HG02884 (cell line): ENCODE data around the gene ZNF592.
A peak's percentile ranks its signal among the peaks of the same experiment; 100 is the strongest.
"Not testable (repeated sequence)": the region's sequence is repeated elsewhere in the genome, so short reads cannot be mapped to it uniquely, and the experiment has no call there.

Experiments used
- ATAC-seq: cut with Tn5 transposase; IDR thresholded peaks from one replicate; pipeline ENCODE4 v1.9.1; 2021; ENCODE audit warnings: mild to moderate bottlenecking, moderate library complexity; ENCODE audit not compliant: unreplicated experiment

Gene ZNF592

DNA sequence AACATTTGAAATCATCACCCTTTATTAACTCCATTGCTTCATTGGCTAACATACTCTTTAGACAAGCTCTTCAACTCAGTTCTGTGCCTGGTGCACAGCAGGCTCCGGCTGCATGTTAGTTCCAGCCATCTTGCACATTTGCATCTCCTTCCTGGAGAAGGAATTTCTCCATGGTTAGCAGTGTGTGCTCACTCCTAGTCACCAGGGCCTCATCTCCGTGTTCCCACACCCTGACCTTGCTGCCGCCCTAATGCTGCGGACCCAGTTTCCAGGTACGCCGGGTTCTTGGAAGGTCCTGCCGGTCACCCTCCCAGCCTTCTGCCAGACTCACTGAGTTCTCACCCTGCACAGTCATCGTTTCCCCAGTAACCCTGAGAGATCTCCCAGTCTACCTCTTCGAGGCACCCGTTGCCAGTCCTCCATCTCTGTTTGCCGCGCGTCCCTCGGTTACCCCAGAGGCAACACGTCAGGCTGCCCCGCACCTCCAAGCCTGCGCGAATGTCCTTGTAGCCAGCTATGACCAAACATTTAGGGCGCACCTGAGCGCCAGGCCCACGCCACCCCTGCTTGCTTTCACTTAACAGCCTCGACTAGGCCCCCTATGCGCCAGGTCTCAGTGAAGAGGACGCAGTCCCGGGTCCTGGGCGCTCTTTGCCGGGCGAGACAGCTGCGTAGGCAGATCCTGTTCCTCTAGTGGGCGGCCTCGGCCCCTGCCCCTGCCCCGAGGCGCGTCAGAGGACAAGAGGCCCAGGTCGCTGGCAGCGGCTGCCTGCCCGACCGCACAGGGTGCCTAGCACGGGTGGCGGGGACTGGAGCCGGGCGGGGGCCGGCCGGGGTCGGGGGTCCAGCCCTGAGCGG is 747 bp upstream of the ZNF592 start:
- ATAC-seq = peak; percentile 35

GRCh38 chr15:84749111-84749991 is 959 bp downstream of the ZNF592 start:
- ATAC-seq = no peak

GRCh38 chr15:84750583-84751092 is 2.2 kb downstream of the ZNF592 start:
- ATAC-seq = peak; percentile 30

- ATAC-seq = not testable (repeated sequence)
Measured at GRCh38 chr15:84751721-84752120, 3.3 kb downstream of the ZNF592 start.

GRCh38 chr15:84752195-84752594 is 3.8 kb downstream of the ZNF592 start:
- no peak for ATAC-seq

DNA sequence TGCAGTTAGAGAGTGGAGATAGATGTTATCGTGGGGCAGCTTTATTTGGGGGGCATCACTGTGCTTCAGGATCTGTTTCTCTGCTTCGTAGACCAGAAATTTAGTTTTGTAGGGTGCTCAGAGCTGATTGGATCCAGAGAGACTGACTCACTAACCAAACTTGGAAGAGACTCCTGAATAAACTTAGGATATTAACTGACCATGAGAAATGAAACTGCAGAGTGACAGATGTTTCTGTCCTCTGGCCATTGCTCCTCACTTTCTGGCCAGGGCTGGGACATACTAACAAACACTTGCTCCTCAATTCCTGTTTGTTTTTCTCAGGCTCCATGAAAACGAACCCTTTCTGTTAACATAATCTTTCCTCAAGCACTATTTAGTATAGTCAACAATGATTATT is 4.3 kb downstream of the ZNF592 start:
- no peak for ATAC-seq

DNA sequence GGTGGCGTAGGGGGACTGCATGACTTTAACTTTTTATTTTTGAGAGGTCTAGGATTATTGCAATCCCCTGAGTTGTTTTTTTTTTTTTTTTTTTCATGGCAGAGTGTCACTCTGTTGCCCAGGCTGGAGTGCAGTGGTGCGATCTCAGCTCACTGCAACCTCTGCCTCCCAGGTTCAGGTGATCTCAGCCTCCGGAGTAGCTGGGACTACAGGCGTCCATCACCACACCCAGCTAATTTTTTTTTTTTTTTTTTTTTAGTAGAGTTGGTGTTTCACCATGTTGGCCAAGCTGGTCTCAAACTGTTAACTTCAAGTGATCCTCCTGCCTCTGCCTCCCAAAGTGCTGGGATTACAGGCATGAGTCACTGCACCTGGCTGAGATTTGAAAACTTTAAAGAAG is 6.5 kb downstream of the ZNF592 start:
- ATAC-seq = not testable (repeated sequence)

DNA sequence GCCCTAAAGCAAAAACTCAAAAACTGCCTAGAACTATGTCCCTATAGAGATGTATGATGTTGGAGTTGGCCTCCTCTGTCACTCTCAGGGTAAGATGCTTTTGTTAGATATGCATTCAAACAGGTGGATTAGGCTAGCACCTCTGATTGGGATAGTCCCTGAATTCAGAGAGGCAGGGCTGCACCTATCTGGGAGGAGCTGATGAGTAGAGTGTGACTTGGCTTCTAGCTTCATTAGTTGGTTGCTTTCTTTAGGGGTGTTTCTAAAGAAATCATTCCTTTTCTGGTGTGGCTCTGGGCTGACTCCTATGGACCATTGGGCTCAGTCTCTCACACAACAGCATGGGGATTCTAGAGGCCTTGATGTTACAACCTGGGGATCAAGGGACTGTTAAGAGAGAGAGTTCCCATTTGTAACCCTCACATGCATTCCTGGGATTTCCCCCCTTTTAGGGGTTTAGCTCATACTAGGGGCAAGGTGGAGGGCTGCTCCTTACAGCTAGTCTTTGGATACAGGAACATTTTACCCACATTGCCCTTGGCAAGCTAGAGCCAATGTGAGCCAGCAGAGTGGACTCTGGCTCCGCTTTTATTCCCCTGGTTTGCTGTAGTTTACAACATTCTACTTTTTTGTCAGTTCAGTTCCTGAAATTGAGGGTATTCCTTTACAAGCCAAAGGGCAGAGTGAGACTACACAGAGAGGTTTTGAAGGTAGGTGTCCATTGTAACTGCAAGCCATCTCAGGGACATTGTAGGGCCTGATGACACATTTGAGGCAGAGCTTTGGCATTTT is 7.5 kb downstream of the ZNF592 start:
- ATAC-seq = no peak

- ATAC-seq = no peak
Measured at GRCh38 chr15:84759018-84759417, 10.6 kb downstream of the ZNF592 start.

GRCh38 chr15:84760219-84760618 is 11.8 kb downstream of the ZNF592 start:
- no peak for ATAC-seq

DNA sequence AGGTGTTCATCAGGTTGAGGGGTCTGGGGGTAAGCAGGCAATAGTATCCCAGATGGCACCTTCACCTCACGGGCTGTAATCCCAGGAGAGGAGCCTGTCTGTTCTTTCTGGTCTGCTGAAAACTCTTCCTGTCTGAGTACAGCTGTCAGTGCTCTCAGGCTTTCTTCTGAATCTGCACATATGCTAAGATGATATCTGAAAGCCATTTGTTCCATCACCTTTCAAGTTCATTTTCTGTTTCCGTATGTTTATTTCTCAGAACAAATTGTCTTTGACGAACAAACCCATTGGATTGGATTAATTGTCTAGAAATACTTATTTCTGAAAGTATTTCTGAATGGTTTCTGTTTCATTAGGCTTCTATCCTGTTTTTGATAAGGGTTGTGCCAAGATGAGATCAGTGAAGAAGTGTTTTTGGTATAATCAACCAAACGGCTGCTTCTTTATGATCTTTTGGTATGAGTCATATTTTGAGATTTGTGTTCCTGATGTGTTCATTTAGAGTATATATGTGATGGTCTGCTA is 13.3 kb downstream of the ZNF592 start:
- ATAC-seq = no peak

- no peak for ATAC-seq
Measured at GRCh38 chr15:84762840-84763572, 14.6 kb downstream of the ZNF592 start.

- no peak for ATAC-seq
Measured at GRCh38 chr15:84764585-84764984, 16.2 kb downstream of the ZNF592 start.

DNA sequence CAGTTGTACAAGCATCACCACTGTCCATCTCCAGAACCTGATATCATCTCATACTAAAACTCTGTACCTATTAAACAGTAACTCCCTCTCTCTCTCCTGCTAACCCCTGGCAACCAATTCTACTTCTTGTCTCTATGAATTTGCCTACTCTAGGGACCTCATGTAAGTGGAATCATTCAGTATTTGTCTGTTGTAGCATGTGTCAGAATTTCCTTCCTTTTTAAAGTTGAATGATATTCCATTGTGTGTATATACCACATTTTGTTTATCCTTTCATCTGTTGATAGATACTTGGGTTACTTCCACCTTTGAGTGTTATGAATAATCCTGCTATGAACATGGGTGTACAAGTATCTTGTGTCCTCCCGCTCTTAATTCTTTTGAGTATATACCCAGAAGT is 16.6 kb downstream of the ZNF592 start:
- ATAC-seq = no peak

- ATAC-seq = no peak
Measured at GRCh38 chr15:84765675-84766074, 17.3 kb downstream of the ZNF592 start.

- ATAC-seq = no peak
Measured at GRCh38 chr15:84766461-84767035, 18.2 kb downstream of the ZNF592 start.

DNA sequence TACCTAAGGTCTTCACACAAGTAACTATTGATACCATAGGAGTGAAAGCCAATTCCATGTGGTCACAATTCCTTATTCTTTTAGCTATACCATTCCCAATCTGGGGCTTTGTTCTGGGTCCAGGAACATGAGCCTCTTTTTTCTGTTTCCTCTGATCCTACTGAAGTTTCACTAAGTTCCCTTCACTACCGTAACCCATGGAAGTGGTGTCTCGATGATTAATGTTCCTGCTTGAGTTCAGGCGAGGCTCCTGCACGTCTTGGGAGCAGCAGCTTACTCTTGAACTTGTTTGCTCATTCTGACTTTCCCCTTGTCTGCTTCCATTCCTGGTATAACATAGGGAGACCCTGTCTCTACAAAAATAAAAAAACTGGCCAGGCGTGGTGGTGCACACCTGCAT is 23.6 kb downstream of the ZNF592 start:
- no peak for ATAC-seq

- ATAC-seq = no peak
Measured at GRCh38 chr15:84772467-84772866, 24.1 kb downstream of the ZNF592 start.

- ATAC-seq = no peak
Measured at GRCh38 chr15:84773716-84774115, 25.3 kb downstream of the ZNF592 start.
